K562 (cell line): ENCODE measurements around the gene LRMDA. TPM values are rescaled to one million over a fixed set of nuclear protein-coding genes. Genes with fewer than 3 reads are reported as not detected.

Experiments used
- ATAC-seq: fragments of 200-7000 bp; cut with Tn5 transposase; 3 replicates; pipeline ENCODE4 v1.9.1; 2020; ENCODE audit warnings: moderate library complexity
- BruUV-seq: library from RNA; stranded (reverse); fragments of 400-500 nt; replicated peaks from 2 replicates; lab custom pipeline; 2021; lab: Mats Ljungman, UMichigan
- CTCF ChIA-PET: fragments of 300-600 bp; formaldehyde crosslinking; extraction: SDS; loops from one replicate; lab custom pipeline; 2021; ENCODE audit warnings: low intra/inter-chr PET ratio; lab: Yijun Ruan, JAX
- POLR2A ChIA-PET: fragments of 300-600, 350-650 bp; sonication (Branson Sonifier 250); formaldehyde crosslinking; extraction: SDS; loops from one replicate; lab custom pipeline; 2021; ENCODE audit warnings: antibody characterized with exemption, inconsistent platforms; lab: Yijun Ruan, JAX
- DNase-seq, 4 experiments: peaks; one replicate each; pipeline versions ENCODE4 v3.0.0 to v3.0.0-alpha.2; 2011 to 2018; ENCODE audit warnings: low spot score in 3 of 4, mixed read lengths in 3 of 4; ENCODE audit errors: extremely low read depth in 1 of 4
- FAIRE-seq: peaks from 2 replicates; lab custom pipeline; 2011; peaks lifted over from hg19 to GRCh38; lab: Jason Lieb, UNC
- H2AFZ ChIP-seq: 2 replicates; pipeline ENCODE4 v1.6.0; 2011; ENCODE audit warnings: low read depth, low read length, control low read depth, inconsistent platforms
- H3K27ac ChIP-seq: fragments of 200-600 bp; 3 replicates; pipeline ENCODE4 v1.8.0; 2011; ENCODE audit warnings: low read depth, mild to moderate bottlenecking, control low read depth, inconsistent platforms, low read length, moderate library complexity, mixed read lengths; ENCODE audit errors: extremely low read depth
- H3K27me3 ChIP-seq, 2 experiments: fragments of 300-600 bp in 1 of 2; 2 replicates in 1 of 2; 3 replicates in 1 of 2; pipeline versions ENCODE4 v1.6.0 to v1.8.0; 2011; ENCODE audit warnings: inconsistent platforms in 2 of 2, low read length in 2 of 2, mild to moderate bottlenecking in 1 of 2, mixed read lengths in 1 of 2, moderate library complexity in 1 of 2; ENCODE audit not compliant: control insufficient read depth in 2 of 2, insufficient read depth in 2 of 2
- H3K36me3 ChIP-seq: fragments of 300-600 bp; 3 replicates; pipeline ENCODE4 v1.8.0; 2011; ENCODE audit warnings: mild to moderate bottlenecking, low read length, inconsistent platforms; ENCODE audit not compliant: control insufficient read depth, insufficient read depth
- H3K4me1 ChIP-seq, 2 experiments: fragments of 200-600 bp in 1 of 2; replicated peaks in 1 of 2; 2 replicates in 1 of 2; 3 replicates in 1 of 2; pipeline versions ENCODE4 v1.5.1 to v1.8.0; 2011; ENCODE audit warnings: inconsistent platforms in 2 of 2, low read length in 2 of 2, mild to moderate bottlenecking in 1 of 2, mixed read lengths in 1 of 2, moderate library complexity in 1 of 2; ENCODE audit not compliant: control insufficient read depth in 2 of 2, insufficient read depth in 2 of 2
- H3K4me2 ChIP-seq: 2 replicates; pipeline ENCODE4 v1.6.1; 2011; ENCODE audit warnings: low read length, control low read depth, inconsistent platforms, mixed read lengths; ENCODE audit not compliant: insufficient read depth
- H3K4me3 ChIP-seq: fragments of 200-600 bp; sonication (generic), shearing (Covaris generic); 2 replicates; pipeline ENCODE4 v1.5.1; 2016; ENCODE audit warnings: control low read depth, inconsistent platforms
- H3K79me2 ChIP-seq: fragments of 200-600 bp; 3 replicates; pipeline ENCODE4 v1.8.0; 2011; ENCODE audit warnings: low read length, inconsistent platforms; ENCODE audit not compliant: control insufficient read depth, insufficient read depth
- H3K9ac ChIP-seq, 2 experiments: 2 replicates each; pipeline versions ENCODE4 v1.6.0 to v1.6.1; 2011; ENCODE audit warnings: low read depth in 2 of 2, low read length in 2 of 2, control low read depth in 1 of 2, inconsistent platforms in 1 of 2, mild to moderate bottlenecking in 1 of 2, mixed read lengths in 1 of 2; ENCODE audit not compliant: insufficient read depth in 1 of 2
- H3K9me1 ChIP-seq: one replicate; pipeline ENCODE4 v1.6.0; 2011; ENCODE audit warnings: inconsistent platforms, mild to moderate bottlenecking, low read length, moderate library complexity; ENCODE audit not compliant: control insufficient read depth, insufficient read depth
- H3K9me3 ChIP-seq: replicated peaks from 2 replicates; pipeline ENCODE4 v1.5.1; 2011; ENCODE audit warnings: low read depth, low read length, inconsistent platforms; ENCODE audit not compliant: control insufficient read depth, insufficient read depth
- H4K20me1 ChIP-seq: replicated peaks from 2 replicates; pipeline ENCODE4 v1.6.1; 2011; ENCODE audit warnings: low read length, inconsistent platforms, mixed read lengths; ENCODE audit not compliant: control insufficient read depth, insufficient read depth
- GTF2F1 ChIP-seq: IDR thresholded peaks from 2 replicates; pipeline ENCODE4 v1.6.1; 2011; ENCODE audit warnings: low read depth, low read length, improper control_type of control experiment
- HINFP ChIP-seq: fragments of 450-650 bp; conservative IDR thresholded peaks from 2 replicates; pipeline ENCODE4 v1.6.1; 2016; ENCODE audit warnings: missing genetic modification characterization, low read depth, mild to moderate bottlenecking, control low read depth, missing compliant biosample characterization
- HNRNPL ChIP-seq: fragments of 200-400 bp; formaldehyde crosslinking; IDR thresholded peaks from 2 replicates; pipeline ENCODE4 v1.6.1; 2017; ENCODE audit warnings: low read depth, mild to moderate bottlenecking, low read length
- NR0B1 ChIP-seq: fragments of 450-650 bp; IDR thresholded peaks from one replicate; pipeline ENCODE4 v1.6.1; 2018; ENCODE audit warnings: mild to moderate bottlenecking, moderate library complexity; ENCODE audit not compliant: partially characterized antibody
- RCOR1 ChIP-seq, 2 experiments: IDR thresholded peaks; 2 replicates each; pipeline ENCODE4 v1.6.1; 2012; ENCODE audit warnings: low read depth in 2 of 2, low read length in 2 of 2, borderline replicate concordance in 1 of 2, improper control_type of control experiment in 1 of 2
- SRSF7 ChIP-seq: fragments of 200-400 bp; formaldehyde crosslinking; optimal IDR thresholded peaks from 2 replicates; pipeline ENCODE3; 2017; ENCODE audit warnings: mild to moderate bottlenecking, low read depth, low read length
- ZC3H11A ChIP-seq: IDR thresholded peaks from 2 replicates; pipeline ENCODE4 v1.6.1; 2012; ENCODE audit warnings: low read depth, low read length, improper control_type of control experiment
- ZC3H4 ChIP-seq: sonication (generic); formaldehyde crosslinking; IDR thresholded peaks from 2 replicates; pipeline ENCODE4 v1.9.0; 2021; ENCODE audit warnings: missing genetic modification reagents, borderline replicate concordance
- ZKSCAN3 ChIP-seq: fragments of 250-450 bp; sonication (Bioruptor Pico); IDR thresholded peaks from 2 replicates; pipeline ENCODE4 v1.4.0; 2020
- ZNF140 ChIP-seq: fragments of 250-450 bp; sonication (Bioruptor Pico); IDR thresholded peaks from 2 replicates; pipeline ENCODE4 v1.8.0; 2021; ENCODE audit warnings: moderate library complexity, mild to moderate bottlenecking, inconsistent platforms
- ZNF175 ChIP-seq: fragments of 200-800 bp; sonication (Bioruptor generic); IDR thresholded peaks from 2 replicates; pipeline ENCODE4 v1.6.1; 2016; ENCODE audit warnings: low read depth, mild to moderate bottlenecking, missing genetic modification characterization, missing compliant biosample characterization
- ZNF431 ChIP-seq: sonication (generic); formaldehyde crosslinking; IDR thresholded peaks from 2 replicates; pipeline ENCODE4 v1.8.0; 2022; ENCODE audit warnings: mild to moderate bottlenecking, missing genetic modification reagents
- ZNF79 ChIP-seq: fragments of 250-450 bp; sonication (Bioruptor Pico); IDR thresholded peaks from 2 replicates; pipeline ENCODE4 v1.4.0; 2020; ENCODE audit warnings: low read depth, mild to moderate bottlenecking, moderate library complexity
- WGBS: fragments of 100-300 bp; shearing (Covaris generic); methylation state at CpG from one replicate; pipeline ENCODE4 v1.1.6; 2016; ENCODE audit warnings: low coverage, mixed read lengths; ENCODE audit not compliant: insufficient coverage; ENCODE audit errors: missing lambda C conversion rate; 5-methylcytosine and 5-hydroxymethylcytosine counted together
- in situ Hi-C: fragments of 300-500 bp; cut with MboI; formaldehyde crosslinking; loops from 4 replicates; pipeline ENCODE4 v1.15.0; 2018; ENCODE audit warnings: inconsistent platforms, mixed read lengths
- intact Hi-C: fragments of 100-400 bp; cut with micrococcal nuclease; formaldehyde crosslinking; loops from 2 replicates; pipeline ENCODE4 v1.14.2; 2022
- polyA plus RNA-seq, 8 experiments: library from polyadenylated mRNA; depleted of rRNA in 4 of 8; stranded (reverse) in 5 of 8; unstranded in 3 of 8; fragments of >200 nt; fragmentation: Nextera tagmentation in 2 of 8; fragmentation: Illumina TruSeq in 1 of 8; extraction: Ambion mirVana in 2 of 8; extraction: Trizol in 1 of 8; gene quantifications; 2 replicates each; pipeline versions ENCODE4 v1.2.1 to v1.2.3, GENCODE V29; 2011 to 2014; ENCODE audit warnings: inconsistent platforms in 1 of 8, missing spikeins in 1 of 8
- total RNA-seq, 7 experiments: library from RNA; depleted of rRNA in 6 of 7; stranded (reverse); fragments of >200 nt in 6 of 7; fragmentation: Illumina TruSeq in 2 of 7; extraction: Trizol in 2 of 7; gene quantifications; 2 replicates each; pipeline versions ENCODE4 v1.2.1 to v1.2.3, GENCODE V29; 2011 to 2021; ENCODE audit warnings: low replicate concordance in 1 of 7
- TF ChIP-seq, protein P1 (sequence below), 2 experiments: fragments of 150-350 bp in 1 of 2; IDR thresholded peaks; 2 replicates each; pipeline ENCODE4 v1.6.1; 2012 to 2016; ENCODE audit warnings: low read depth in 2 of 2, low read length in 2 of 2, mild to moderate bottlenecking in 1 of 2, moderate library complexity in 1 of 2
- TF ChIP-seq, protein P2 (sequence below): fragments of 250-450 bp; sonication (Bioruptor Pico); IDR thresholded peaks from 2 replicates; pipeline ENCODE4 v1.8.0; 2021; ENCODE audit warnings: borderline replicate concordance, mild to moderate bottlenecking, moderate library complexity; ENCODE audit not compliant: poor library complexity, severe bottlenecking

The LRMDA gene
- total and polyA plus RNA-seq, 9 of the 15 experiments (the other 6 are each of a cell fraction or from before 2014, with no cell fraction given) = 0.25 TPM; not detected in 8

GRCh38 chr10:76509446-76509845, 1078.0 kb downstream of the LRMDA start (continued):
- TF ChIP-seq, protein P1, sequence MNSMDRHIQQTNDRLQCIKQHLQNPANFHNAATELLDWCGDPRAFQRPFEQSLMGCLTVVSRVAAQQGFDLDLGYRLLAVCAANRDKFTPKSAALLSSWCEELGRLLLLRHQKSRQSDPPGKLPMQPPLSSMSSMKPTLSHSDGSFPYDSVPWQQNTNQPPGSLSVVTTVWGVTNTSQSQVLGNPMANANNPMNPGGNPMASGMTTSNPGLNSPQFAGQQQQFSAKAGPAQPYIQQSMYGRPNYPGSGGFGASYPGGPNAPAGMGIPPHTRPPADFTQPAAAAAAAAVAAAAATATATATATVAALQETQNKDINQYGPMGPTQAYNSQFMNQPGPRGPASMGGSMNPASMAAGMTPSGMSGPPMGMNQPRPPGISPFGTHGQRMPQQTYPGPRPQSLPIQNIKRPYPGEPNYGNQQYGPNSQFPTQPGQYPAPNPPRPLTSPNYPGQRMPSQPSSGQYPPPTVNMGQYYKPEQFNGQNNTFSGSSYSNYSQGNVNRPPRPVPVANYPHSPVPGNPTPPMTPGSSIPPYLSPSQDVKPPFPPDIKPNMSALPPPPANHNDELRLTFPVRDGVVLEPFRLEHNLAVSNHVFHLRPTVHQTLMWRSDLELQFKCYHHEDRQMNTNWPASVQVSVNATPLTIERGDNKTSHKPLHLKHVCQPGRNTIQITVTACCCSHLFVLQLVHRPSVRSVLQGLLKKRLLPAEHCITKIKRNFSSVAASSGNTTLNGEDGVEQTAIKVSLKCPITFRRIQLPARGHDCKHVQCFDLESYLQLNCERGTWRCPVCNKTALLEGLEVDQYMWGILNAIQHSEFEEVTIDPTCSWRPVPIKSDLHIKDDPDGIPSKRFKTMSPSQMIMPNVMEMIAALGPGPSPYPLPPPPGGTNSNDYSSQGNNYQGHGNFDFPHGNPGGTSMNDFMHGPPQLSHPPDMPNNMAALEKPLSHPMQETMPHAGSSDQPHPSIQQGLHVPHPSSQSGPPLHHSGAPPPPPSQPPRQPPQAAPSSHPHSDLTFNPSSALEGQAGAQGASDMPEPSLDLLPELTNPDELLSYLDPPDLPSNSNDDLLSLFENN (IDR thresholded peaks at IDR 0.05; ENCODE audit: low read depth in 2 of 2, low read length in 2 of 2) = no peak
- TF ChIP-seq NR0B1 (no peak), ZC3H4 (CRISPR knock-in tag) (no peak)
- TF ChIP-seq, all 486 proteins: peak for 0

GRCh38 chr10:76514321-76514720, 1082.9 kb downstream of the LRMDA start:
- TF ChIP-seq ZC3H11A (no peak), ZNF175 (CRISPR knock-in tag) (no peak), ZKSCAN3 (no peak), RCOR1 (IDR thresholded peaks at IDR 0.05; ENCODE audit: borderline replicate concordance in 1 of 2, low read depth in 2 of 2, low read length in 2 of 2) (no peak), HINFP (no peak), HNRNPL (no peak), ZNF140 (CRISPR knock-in tag) (no peak), ZNF79 (no peak), ZNF431 (CRISPR knock-in tag) (no peak), SRSF7 (no peak), GTF2F1 (no peak)
- TF ChIP-seq, protein P2, sequence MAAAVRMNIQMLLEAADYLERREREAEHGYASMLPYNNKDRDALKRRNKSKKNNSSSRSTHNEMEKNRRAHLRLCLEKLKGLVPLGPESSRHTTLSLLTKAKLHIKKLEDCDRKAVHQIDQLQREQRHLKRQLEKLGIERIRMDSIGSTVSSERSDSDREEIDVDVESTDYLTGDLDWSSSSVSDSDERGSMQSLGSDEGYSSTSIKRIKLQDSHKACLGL (CRISPR knock-in tag) = no peak
- TF ChIP-seq, all 486 proteins: peak for 0
- Histone ChIP-seq H3K9ac (no peak overlapping the region), H3K4me3 (no peak overlapping the region), H2AFZ (no peak overlapping the region), H3K4me2 (no peak overlapping the region), H3K4me1 (no peaks in the 10 kb centered on the region), H3K36me3 (no peaks in the 10 kb centered on the region), H3K79me2 (no peaks in the 10 kb centered on the region), H3K9me3 (no peaks in the 10 kb centered on the region), H3K27me3 (no peaks in the 10 kb centered on the region), H3K27ac (no peak overlapping the region), H3K9me1 (no peaks in the 10 kb centered on the region), H4K20me1 (no peaks in the 10 kb centered on the region)
- DNase-seq = no peak
- BruUV-seq = no TSS peak
- in situ Hi-C loops = no loop called here
- POLR2A ChIA-PET = no interaction called here
- CTCF ChIA-PET = no interaction called here
- 0% methylated on average over 2 of the region's 2 CpGs for WGBS
- intact Hi-C loops = no loop called here
- no peak for FAIRE-seq
- no peak for ATAC-seq
